BJ (cell line): ENCODE data around the gene ZNF260. TPM values are rescaled to one million over a fixed set of nuclear protein-coding genes. Genes with fewer than 3 reads are reported as not detected.

Source experiments
- CTCF ChIA-PET: fragments of 350-600 bp; formaldehyde crosslinking; extraction: SDS; loops from one replicate; lab custom pipeline; 2021; ENCODE audit warnings: antibody characterized with exemption, inconsistent platforms; lab: Yijun Ruan, JAX
- POLR2A ChIA-PET: fragments of 300-600 bp; sonication (Branson Sonifier 250); formaldehyde crosslinking; extraction: SDS; loops from one replicate; lab custom pipeline; 2021; ENCODE audit warnings: antibody characterized with exemption; lab: Charles Lee
- DNase-seq: peaks from one replicate; pipeline ENCODE4 v3.0.0-alpha.2; 2011; ENCODE audit warnings: low read depth
- H3K27me3 ChIP-seq: 2 replicates; pipeline ENCODE4 v1.6.0; 2011; ENCODE audit warnings: low read length; ENCODE audit not compliant: control insufficient read depth, insufficient read depth
- H3K36me3 ChIP-seq: 2 replicates; pipeline ENCODE4 v1.5.1; 2011; ENCODE audit warnings: low read length; ENCODE audit not compliant: control insufficient read depth, insufficient read depth
- H3K4me3 ChIP-seq: 2 replicates; pipeline ENCODE4 v1.5.1; 2011; ENCODE audit warnings: low read depth, mild to moderate bottlenecking, control low read depth, low read length
- polyA plus RNA-seq: library from polyadenylated mRNA; depleted of rRNA; stranded (reverse); fragments of >200 nt; gene quantifications from 2 replicates; pipeline ENCODE4 v1.2.3, GENCODE V29; 2011
- TF ChIP-seq, protein P1 (sequence below): IDR thresholded peaks from 2 replicates; pipeline ENCODE4 v1.5.1; 2011; ENCODE audit warnings: low read depth, mild to moderate bottlenecking, control low read depth, inconsistent platforms, low read length, moderate library complexity; ENCODE audit not compliant: insufficient read depth

ZNF260 gene
- polyA plus RNA-seq, 1 experiment: 3.6 TPM

DNA sequence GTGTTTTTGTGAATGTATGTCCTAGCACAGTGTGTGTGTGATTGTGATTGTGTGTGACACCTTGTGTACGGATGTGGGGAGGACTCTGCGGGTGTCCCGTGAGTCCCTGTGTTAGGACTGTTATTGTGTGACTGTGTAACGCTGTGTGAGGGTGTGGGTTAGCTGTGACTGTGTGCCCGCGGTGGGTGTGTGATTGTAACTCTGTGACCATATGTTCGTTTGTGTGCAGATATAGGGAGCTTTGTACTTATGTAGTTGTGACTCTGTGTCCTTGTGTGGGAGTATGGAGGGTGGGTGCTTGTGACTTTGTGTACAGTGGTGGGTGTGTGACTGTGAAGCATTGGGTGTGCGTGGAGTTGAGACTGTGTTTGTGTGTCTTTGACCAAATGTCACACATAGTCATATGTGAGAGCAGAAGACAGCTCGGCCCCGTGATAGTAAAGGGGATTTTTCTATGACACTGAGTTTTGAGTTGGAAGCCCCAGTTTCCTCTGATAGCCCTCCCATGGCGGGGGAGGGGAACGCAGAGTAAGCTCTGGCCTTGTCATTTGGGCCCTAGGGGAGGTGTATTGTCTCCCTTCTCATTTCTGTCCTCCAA, 949 bp upstream of the ZNF260 start:
- ChIA-PET CTCF (interaction anchor here (1.3 kb wide), 1 partner anchor 15 kb away, joined by 3 read pairs; no protein-coding TSS in a partner anchor), POLR2A (no interaction called here)
- H3K36me3 ChIP-seq: no peaks in the 10 kb centered on the region; the same call in 1 of the 2 replicates
- H3K4me3 ChIP-seq: peak overlapping the region; percentile 73
- H3K27me3 ChIP-seq: no peaks in the 10 kb centered on the region
- no peak for DNase-seq
- TF ChIP-seq, protein P1, sequence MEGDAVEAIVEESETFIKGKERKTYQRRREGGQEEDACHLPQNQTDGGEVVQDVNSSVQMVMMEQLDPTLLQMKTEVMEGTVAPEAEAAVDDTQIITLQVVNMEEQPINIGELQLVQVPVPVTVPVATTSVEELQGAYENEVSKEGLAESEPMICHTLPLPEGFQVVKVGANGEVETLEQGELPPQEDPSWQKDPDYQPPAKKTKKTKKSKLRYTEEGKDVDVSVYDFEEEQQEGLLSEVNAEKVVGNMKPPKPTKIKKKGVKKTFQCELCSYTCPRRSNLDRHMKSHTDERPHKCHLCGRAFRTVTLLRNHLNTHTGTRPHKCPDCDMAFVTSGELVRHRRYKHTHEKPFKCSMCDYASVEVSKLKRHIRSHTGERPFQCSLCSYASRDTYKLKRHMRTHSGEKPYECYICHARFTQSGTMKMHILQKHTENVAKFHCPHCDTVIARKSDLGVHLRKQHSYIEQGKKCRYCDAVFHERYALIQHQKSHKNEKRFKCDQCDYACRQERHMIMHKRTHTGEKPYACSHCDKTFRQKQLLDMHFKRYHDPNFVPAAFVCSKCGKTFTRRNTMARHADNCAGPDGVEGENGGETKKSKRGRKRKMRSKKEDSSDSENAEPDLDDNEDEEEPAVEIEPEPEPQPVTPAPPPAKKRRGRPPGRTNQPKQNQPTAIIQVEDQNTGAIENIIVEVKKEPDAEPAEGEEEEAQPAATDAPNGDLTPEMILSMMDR: no peak

DNA sequence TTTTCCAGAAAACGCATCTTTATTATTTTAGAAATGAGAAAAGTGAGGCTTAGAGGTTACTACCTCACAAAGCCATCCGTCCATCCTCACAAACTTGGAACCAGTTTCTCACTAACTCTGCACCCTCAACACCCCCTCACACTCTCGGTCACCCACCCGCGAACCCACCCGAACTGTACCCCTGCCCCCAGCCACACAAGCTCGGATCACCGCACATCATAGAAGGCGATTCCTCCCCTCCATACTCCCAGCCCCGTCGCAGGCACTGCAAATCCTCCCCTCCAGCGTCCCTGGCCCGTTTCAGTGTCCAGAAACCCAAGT, 238 bp downstream of the ZNF260 start:
- TF ChIP-seq, protein P1: no peak
- no peak for DNase-seq
- POLR2A ChIA-PET: interaction anchor here (0.9 kb wide), 1 partner anchor 46 kb away, joined by 3 read pairs; the partner anchor contains the start of gene ZNF529
- peak overlapping the region; percentile 73 for H3K4me3 ChIP-seq
- CTCF ChIA-PET: no interaction called here
- no peaks in the 10 kb centered on the region; the same call in 1 of the 2 replicates for H3K36me3 ChIP-seq
- no peaks in the 10 kb centered on the region for H3K27me3 ChIP-seq

DNA sequence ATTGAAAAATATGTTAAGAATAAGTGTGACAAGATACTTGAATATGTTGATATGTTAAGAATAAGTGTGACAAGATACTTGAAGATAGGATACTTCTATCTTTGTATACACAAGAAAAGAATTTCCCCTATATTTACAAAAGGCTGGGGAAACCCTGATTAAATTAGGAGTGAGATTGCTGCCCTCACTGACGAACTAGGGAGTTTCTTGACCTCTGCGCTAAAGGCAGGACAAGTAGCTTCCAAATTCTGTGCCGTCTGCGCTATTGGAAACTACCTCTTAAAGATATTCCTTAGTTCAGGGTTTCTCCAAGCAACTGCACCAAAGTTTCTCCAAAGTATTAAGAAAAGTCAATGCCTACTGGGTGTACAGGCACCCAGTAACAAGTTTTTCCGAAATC, 730 bp downstream of the ZNF260 start:
- ChIA-PET POLR2A (no interaction called here), CTCF (no interaction called here)
- no peaks in the 10 kb centered on the region; the same call in 1 of the 2 replicates for H3K36me3 ChIP-seq
- no peak for DNase-seq
- H3K4me3 ChIP-seq: peak overlapping the region; percentile 73
- TF ChIP-seq, protein P1: no peak
- no peaks in the 10 kb centered on the region for H3K27me3 ChIP-seq

DNA sequence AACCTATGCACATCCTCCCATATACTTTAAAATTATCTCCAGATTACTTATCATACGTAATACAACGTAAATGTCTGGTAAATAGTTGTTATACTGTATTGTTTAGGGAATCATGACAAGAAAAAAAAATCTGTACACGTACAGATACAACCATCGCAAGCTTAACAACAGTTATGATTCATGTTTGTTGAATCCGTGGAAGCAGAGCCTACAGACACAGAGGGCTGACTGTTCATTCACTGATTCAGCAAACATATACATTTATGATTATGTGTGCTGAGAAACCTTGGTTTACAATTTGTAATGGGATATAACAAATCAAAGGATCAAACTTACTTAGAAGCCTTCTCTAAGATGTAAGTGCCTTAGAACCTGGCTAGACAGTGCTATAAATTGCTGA, 1.5 kb downstream of the ZNF260 start:
- TF ChIP-seq, protein P1: no peak
- POLR2A ChIA-PET: no interaction called here
- Histone ChIP-seq H3K27me3 (no peaks in the 10 kb centered on the region), H3K36me3 (no peaks in the 10 kb centered on the region; the same call in 1 of the 2 replicates), H3K4me3 (no peak overlapping the region)
- CTCF ChIA-PET: interaction anchor here (0.7 kb wide), 1 partner anchor 306 kb away, joined by 3 read pairs; no protein-coding TSS in a partner anchor
- DNase-seq: no peak

DNA sequence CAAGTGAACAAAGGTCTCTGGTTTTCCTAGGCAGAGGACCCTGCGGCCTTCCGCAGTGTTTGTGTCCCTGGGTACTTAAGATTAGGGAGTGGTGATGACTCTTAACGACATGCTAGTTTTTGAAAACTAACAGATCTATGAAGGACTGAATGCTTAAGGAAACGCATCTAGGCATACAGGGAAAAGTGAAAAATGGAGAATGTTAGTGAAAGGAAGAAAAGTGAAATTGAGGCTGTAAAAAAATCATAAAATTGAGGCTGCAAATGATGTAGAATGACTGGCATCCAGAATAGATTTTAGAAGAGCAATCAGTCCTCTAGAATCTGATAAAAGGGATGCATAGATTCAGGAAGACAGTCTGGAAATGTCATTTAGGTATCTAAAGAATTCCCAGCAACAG, 3.5 kb downstream of the ZNF260 start:
- POLR2A ChIA-PET: no interaction called here
- DNase-seq: no peak
- no peaks in the 10 kb centered on the region for H3K27me3 ChIP-seq
- CTCF ChIA-PET: no interaction called here
- no peaks in the 10 kb centered on the region; the same call in 1 of the 2 replicates for H3K36me3 ChIP-seq
- TF ChIP-seq, protein P1: no peak
- H3K4me3 ChIP-seq: no peak overlapping the region
